HepG2 (cell line): Measurements from ENCODE around the gene ZNF773. TPM values are rescaled to one million over a fixed set of nuclear protein-coding genes. Genes with fewer than 3 reads are reported as not detected.

ENCODE experiments used
- ATAC-seq: fragments of 200-7000 bp; cut with Tn5 transposase; 3 replicates; pipeline ENCODE4 v1.9.1; 2020; ENCODE audit warnings: mild to moderate bottlenecking, moderate library complexity
- BruUV-seq: library from RNA; stranded (reverse); fragments of 400-500 nt; replicated peaks from 2 replicates; lab custom pipeline; 2021; lab: Mats Ljungman, UMichigan
- CTCF ChIA-PET: fragments of 300-600 bp; formaldehyde crosslinking; extraction: SDS; loops from one replicate; lab custom pipeline; 2021; ENCODE audit warnings: low total read pairs, inconsistent platforms, low intra/inter-chr PET ratio; lab: Yijun Ruan, JAX
- POLR2A ChIA-PET: fragments of 350-600 bp; sonication (Branson Sonifier 250); formaldehyde crosslinking; loops from one replicate; lab custom pipeline; 2020; ENCODE audit warnings: antibody characterized with exemption, inconsistent platforms; lab: Yijun Ruan, JAX
- DNase-seq: peaks from one replicate; pipeline ENCODE4 v3.0.0-alpha.2; 2015; ENCODE audit warnings: low spot score
- FAIRE-seq: peaks from 3 replicates; lab custom pipeline; 2011; peaks lifted over from hg19 to GRCh38; lab: Jason Lieb, UNC
- H2AFZ ChIP-seq: one replicate; pipeline ENCODE4 v1.6.1; 2011; ENCODE audit warnings: low read length, inconsistent platforms
- H3K27ac ChIP-seq: fragments of 300-600 bp; 3 replicates; pipeline ENCODE4 v1.8.0; 2011; ENCODE audit warnings: mixed run types, mild to moderate bottlenecking, mixed read lengths, low read length, inconsistent platforms; ENCODE audit not compliant: insufficient read depth; ENCODE audit errors: extremely low read length
- H3K27me3 ChIP-seq, 2 experiments: fragments of 200-600 bp in 1 of 2; 2 replicates in 1 of 2; 3 replicates in 1 of 2; pipeline versions ENCODE4 v1.6.0 to v1.8.0; 2011; ENCODE audit warnings: low read length in 2 of 2, mild to moderate bottlenecking in 2 of 2, moderate library complexity in 2 of 2, inconsistent platforms in 1 of 2; ENCODE audit not compliant: insufficient read depth in 2 of 2, control insufficient read depth in 1 of 2
- H3K36me3 ChIP-seq, 2 experiments: fragments of 200-600 bp in 1 of 2; replicated peaks in 1 of 2; 2 replicates in 1 of 2; 3 replicates in 1 of 2; pipeline versions ENCODE4 v1.5.1 to v1.8.0; 2011; ENCODE audit warnings: low read length in 2 of 2, inconsistent platforms in 1 of 2; ENCODE audit not compliant: insufficient read depth in 2 of 2, control insufficient read depth in 1 of 2
- H3K4me1 ChIP-seq: 2 replicates; pipeline ENCODE4 v1.5.1; 2012; ENCODE audit warnings: low read length, inconsistent platforms; ENCODE audit not compliant: insufficient read depth
- H3K4me2 ChIP-seq: 2 replicates; pipeline ENCODE4 v1.6.0; 2011; ENCODE audit warnings: low read depth, low read length, inconsistent platforms
- H3K4me3 ChIP-seq, 3 experiments: fragments of 200-600 bp in 1 of 3; sonication (generic), shearing (Covaris generic) in 1 of 3; replicated peaks in 1 of 3; 2 replicates each; pipeline ENCODE4 v1.5.1; 2011 to 2016; ENCODE audit warnings: low read length in 3 of 3, inconsistent platforms in 2 of 3, low read depth in 2 of 3, mild to moderate bottlenecking in 2 of 3, control low read depth in 1 of 3, mixed read lengths in 1 of 3; ENCODE audit not compliant: insufficient read depth in 1 of 3
- H3K79me2 ChIP-seq: one replicate; pipeline ENCODE4 v1.6.1; 2011; ENCODE audit warnings: low read length, inconsistent platforms; ENCODE audit not compliant: insufficient read depth
- H3K9ac ChIP-seq: 2 replicates; pipeline ENCODE4 v1.6.0; 2011; ENCODE audit warnings: mild to moderate bottlenecking, low read depth, low read length, inconsistent platforms; ENCODE audit not compliant: insufficient read depth
- H3K9me3 ChIP-seq: 2 replicates; pipeline ENCODE4 v1.5.1; 2012; ENCODE audit warnings: mild to moderate bottlenecking, low read length
- H4K20me1 ChIP-seq: 2 replicates; pipeline ENCODE4 v1.6.0; 2011; ENCODE audit warnings: inconsistent platforms, mild to moderate bottlenecking, low read length, moderate library complexity; ENCODE audit not compliant: insufficient read depth
- ARHGAP35 ChIP-seq: sonication (generic); formaldehyde crosslinking; IDR thresholded peaks from 2 replicates; pipeline ENCODE4 v1.9.0; 2022; ENCODE audit warnings: mild to moderate bottlenecking, inconsistent platforms, moderate library complexity, missing genetic modification reagents, borderline replicate concordance
- JUN ChIP-seq: sonication (generic); formaldehyde crosslinking; IDR thresholded peaks from 2 replicates; pipeline ENCODE4 v1.4.0; 2020; ENCODE audit warnings: mild to moderate bottlenecking, missing genetic modification reagents
- NAIF1 ChIP-seq: sonication (generic); formaldehyde crosslinking; IDR thresholded peaks from 2 replicates; pipeline ENCODE4 v1.5.0; 2020; ENCODE audit warnings: mild to moderate bottlenecking, missing genetic modification reagents, borderline replicate concordance
- SP5 ChIP-seq: IDR thresholded peaks from 2 replicates; pipeline ENCODE4 v1.6.1; 2016; ENCODE audit warnings: low read depth, borderline replicate concordance
- TAF1 ChIP-seq: sonication (generic); formaldehyde crosslinking; IDR thresholded peaks from 2 replicates; pipeline ENCODE4 v1.4.0; 2020; ENCODE audit warnings: missing genetic modification reagents
- ZBTB1 ChIP-seq: sonication (generic); formaldehyde crosslinking; IDR thresholded peaks from 2 replicates; pipeline ENCODE4 v1.4.0; 2020; ENCODE audit warnings: missing genetic modification reagents, borderline replicate concordance
- ZBTB10 ChIP-seq: sonication (generic); formaldehyde crosslinking; IDR thresholded peaks from 2 replicates; pipeline ENCODE4 v1.4.0; 2020; ENCODE audit warnings: missing genetic modification reagents, borderline replicate concordance
- ZFAT ChIP-seq: sonication (generic); formaldehyde crosslinking; conservative IDR thresholded peaks from 2 replicates; pipeline ENCODE4 v1.8.1; 2023; ENCODE audit warnings: missing genetic modification reagents, inconsistent platforms
- ZMYM2 ChIP-seq: sonication (generic); formaldehyde crosslinking; IDR thresholded peaks from 2 replicates; pipeline ENCODE4 v1.8.0; 2022; ENCODE audit warnings: mild to moderate bottlenecking, missing genetic modification reagents
- ZMYM3 ChIP-seq: sonication (generic); formaldehyde crosslinking; IDR thresholded peaks from 2 replicates; pipeline ENCODE4 v1.5.1; 2020; ENCODE audit warnings: mild to moderate bottlenecking, missing genetic modification reagents
- ZNF350 ChIP-seq: sonication (generic); formaldehyde crosslinking; IDR thresholded peaks from 2 replicates; pipeline ENCODE4 v1.4.0; 2020; ENCODE audit warnings: mild to moderate bottlenecking, low read depth, missing genetic modification reagents, borderline replicate concordance
- WGBS: methylation state at CpG from one replicate; pipeline ENCODE4 v1.1.6; 2017; ENCODE audit warnings: low lambda C conversion rate; 5-methylcytosine and 5-hydroxymethylcytosine counted together
- in situ Hi-C: cut with HindIII; loops from 2 replicates; pipeline ENCODE4 v1.10.0; 2017; ENCODE audit warnings: low pct_unique_long_range_greater_than_20kb; ENCODE audit not compliant: extremely low pct_ligation_motif_present
- intact Hi-C: fragments of 100-400 bp; cut with micrococcal nuclease; formaldehyde crosslinking; loops from one replicate; pipeline ENCODE4 v1.10.0; 2022; ENCODE audit not compliant: unreplicated experiment
- polyA plus RNA-seq, 8 experiments: library from polyadenylated mRNA; depleted of rRNA in 3 of 8; stranded (reverse) in 7 of 8; unstranded in 1 of 8; fragments of >200 nt; fragmentation: Illumina TruSeq in 4 of 8; extraction: Trizol in 4 of 8; gene quantifications; 2 replicates each; pipeline versions ENCODE4 v1.2.1 to v1.2.3, GENCODE V29; 2011 to 2016; ENCODE audit warnings: low read depth in 4 of 8, missing spikeins in 1 of 8, mixed read lengths in 1 of 8; ENCODE audit not compliant: insufficient read depth in 1 of 8
- total RNA-seq, 5 experiments: library from RNA; depleted of rRNA; stranded (reverse); fragments of >200 nt; fragmentation: Illumina TruSeq; extraction: Trizol; gene quantifications; 2 replicates each; pipeline ENCODE4 v1.2.3, GENCODE V29; 2016; ENCODE audit warnings: low read depth in 1 of 5
- TF ChIP-seq, protein P1 (sequence below): IDR thresholded peaks from 2 replicates; pipeline ENCODE4 v1.6.1; 2016; ENCODE audit warnings: low read depth, missing genetic modification reagents, missing compliant biosample characterization
- TF ChIP-seq, protein P2 (sequence below): sonication (generic); formaldehyde crosslinking; IDR thresholded peaks from 2 replicates; pipeline ENCODE4 v1.4.0; 2020; ENCODE audit warnings: low read depth, missing genetic modification reagents

ZNF773 gene
- total and polyA plus RNA-seq, 2 of the 13 experiments (the other 11 are each of a cell fraction or from before 2014, with no cell fraction given), result 5.7 to 6.7 TPM

- H3K4me2 ChIP-seq, result no peak overlapping the region
- no peak overlapping the region for H3K4me3 ChIP-seq
- H3K36me3 ChIP-seq, result peaks cover 11 to 29% of the 10 kb centered on the region in 2 experiments; a peak in 4 of 5 replicates
- ChIA-PET CTCF (no interaction called here), POLR2A (no interaction called here)
- peaks cover 3% of the 10 kb centered on the region; the same call in 1 of the 2 replicates for H3K4me1 ChIP-seq
- in situ Hi-C loops (no loop called here), intact Hi-C loops (no loop called here)
- no TSS peak for BruUV-seq
- H3K9ac ChIP-seq, result no peak overlapping the region
- ATAC-seq, result no peak
- H3K79me2 ChIP-seq, result peaks cover 6% of the 10 kb centered on the region
- no peak overlapping the region for H3K27ac ChIP-seq
- no peak for FAIRE-seq
- H2AFZ ChIP-seq, result no peak overlapping the region
- no peak for TF ChIP-seq ZBTB1 (CRISPR knock-in tag)
- TF ChIP-seq TAF1, result no peak
- TF ChIP-seq ZNF350 (CRISPR knock-in tag), result no peak
- no peak for TF ChIP-seq JUN (CRISPR knock-in tag)
- TF ChIP-seq, protein P1, sequence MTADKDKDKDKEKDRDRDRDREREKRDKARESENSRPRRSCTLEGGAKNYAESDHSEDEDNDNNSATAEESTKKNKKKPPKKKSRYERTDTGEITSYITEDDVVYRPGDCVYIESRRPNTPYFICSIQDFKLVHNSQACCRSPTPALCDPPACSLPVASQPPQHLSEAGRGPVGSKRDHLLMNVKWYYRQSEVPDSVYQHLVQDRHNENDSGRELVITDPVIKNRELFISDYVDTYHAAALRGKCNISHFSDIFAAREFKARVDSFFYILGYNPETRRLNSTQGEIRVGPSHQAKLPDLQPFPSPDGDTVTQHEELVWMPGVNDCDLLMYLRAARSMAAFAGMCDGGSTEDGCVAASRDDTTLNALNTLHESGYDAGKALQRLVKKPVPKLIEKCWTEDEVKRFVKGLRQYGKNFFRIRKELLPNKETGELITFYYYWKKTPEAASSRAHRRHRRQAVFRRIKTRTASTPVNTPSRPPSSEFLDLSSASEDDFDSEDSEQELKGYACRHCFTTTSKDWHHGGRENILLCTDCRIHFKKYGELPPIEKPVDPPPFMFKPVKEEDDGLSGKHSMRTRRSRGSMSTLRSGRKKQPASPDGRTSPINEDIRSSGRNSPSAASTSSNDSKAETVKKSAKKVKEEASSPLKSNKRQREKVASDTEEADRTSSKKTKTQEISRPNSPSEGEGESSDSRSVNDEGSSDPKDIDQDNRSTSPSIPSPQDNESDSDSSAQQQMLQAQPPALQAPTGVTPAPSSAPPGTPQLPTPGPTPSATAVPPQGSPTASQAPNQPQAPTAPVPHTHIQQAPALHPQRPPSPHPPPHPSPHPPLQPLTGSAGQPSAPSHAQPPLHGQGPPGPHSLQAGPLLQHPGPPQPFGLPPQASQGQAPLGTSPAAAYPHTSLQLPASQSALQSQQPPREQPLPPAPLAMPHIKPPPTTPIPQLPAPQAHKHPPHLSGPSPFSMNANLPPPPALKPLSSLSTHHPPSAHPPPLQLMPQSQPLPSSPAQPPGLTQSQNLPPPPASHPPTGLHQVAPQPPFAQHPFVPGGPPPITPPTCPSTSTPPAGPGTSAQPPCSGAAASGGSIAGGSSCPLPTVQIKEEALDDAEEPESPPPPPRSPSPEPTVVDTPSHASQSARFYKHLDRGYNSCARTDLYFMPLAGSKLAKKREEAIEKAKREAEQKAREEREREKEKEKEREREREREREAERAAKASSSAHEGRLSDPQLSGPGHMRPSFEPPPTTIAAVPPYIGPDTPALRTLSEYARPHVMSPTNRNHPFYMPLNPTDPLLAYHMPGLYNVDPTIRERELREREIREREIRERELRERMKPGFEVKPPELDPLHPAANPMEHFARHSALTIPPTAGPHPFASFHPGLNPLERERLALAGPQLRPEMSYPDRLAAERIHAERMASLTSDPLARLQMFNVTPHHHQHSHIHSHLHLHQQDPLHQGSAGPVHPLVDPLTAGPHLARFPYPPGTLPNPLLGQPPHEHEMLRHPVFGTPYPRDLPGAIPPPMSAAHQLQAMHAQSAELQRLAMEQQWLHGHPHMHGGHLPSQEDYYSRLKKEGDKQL (CRISPR knock-in tag), result no peak
- TF ChIP-seq ARHGAP35, result no peak
- TF ChIP-seq NAIF1 (CRISPR knock-in tag), result no peak
- TF ChIP-seq ZFAT (CRISPR knock-in tag), result no peak
- TF ChIP-seq SP5, result no peak
- TF ChIP-seq, protein P2, sequence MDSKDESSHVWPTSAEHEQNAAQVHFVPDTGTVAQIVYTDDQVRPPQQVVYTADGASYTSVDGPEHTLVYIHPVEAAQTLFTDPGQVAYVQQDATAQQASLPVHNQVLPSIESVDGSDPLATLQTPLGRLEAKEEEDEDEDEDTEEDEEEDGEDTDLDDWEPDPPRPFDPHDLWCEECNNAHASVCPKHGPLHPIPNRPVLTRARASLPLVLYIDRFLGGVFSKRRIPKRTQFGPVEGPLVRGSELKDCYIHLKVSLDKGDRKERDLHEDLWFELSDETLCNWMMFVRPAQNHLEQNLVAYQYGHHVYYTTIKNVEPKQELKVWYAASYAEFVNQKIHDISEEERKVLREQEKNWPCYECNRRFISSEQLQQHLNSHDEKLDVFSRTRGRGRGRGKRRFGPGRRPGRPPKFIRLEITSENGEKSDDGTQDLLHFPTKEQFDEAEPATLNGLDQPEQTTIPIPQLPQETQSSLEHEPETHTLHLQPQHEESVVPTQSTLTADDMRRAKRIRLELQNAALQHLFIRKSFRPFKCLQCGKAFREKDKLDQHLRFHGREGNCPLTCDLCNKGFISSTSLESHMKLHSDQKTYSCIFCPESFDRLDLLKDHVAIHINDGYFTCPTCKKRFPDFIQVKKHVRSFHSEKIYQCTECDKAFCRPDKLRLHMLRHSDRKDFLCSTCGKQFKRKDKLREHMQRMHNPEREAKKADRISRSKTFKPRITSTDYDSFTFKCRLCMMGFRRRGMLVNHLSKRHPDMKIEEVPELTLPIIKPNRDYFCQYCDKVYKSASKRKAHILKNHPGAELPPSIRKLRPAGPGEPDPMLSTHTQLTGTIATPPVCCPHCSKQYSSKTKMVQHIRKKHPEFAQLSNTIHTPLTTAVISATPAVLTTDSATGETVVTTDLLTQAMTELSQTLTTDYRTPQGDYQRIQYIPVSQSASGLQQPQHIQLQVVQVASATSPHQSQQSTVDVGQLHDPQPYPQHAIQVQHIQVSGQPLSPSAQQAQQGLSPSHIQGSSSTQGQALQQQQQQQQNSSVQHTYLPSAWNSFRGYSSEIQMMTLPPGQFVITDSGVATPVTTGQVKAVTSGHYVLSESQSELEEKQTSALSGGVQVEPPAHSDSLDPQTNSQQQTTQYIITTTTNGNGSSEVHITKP (CRISPR knock-in tag), result no peak
- no peak for TF ChIP-seq ZMYM3 (CRISPR knock-in tag)
- no peak for TF ChIP-seq ZMYM2 (CRISPR knock-in tag)
- TF ChIP-seq ZBTB10 (CRISPR knock-in tag), result no peak
- H3K27me3 ChIP-seq, result no peaks in the 10 kb centered on the region
- WGBS, result 67% methylated on average over 4 of the region's 4 CpGs
- peaks cover 2% of the 10 kb centered on the region for H3K9me3 ChIP-seq
- DNase-seq, result no peak
- H4K20me1 ChIP-seq, result no peaks in the 10 kb centered on the region
These were observed 6.4 kb downstream of the ZNF773 start for GRCh38 chr19:57506163-57506562.
